ENCODE data around the gene HUNK. TPM values are rescaled to one million over a fixed set of nuclear protein-coding genes. Genes with fewer than 3 reads are reported as not detected.

The HUNK gene
- total RNA-seq, 1 donor from 2014 or later: 12.2 TPM

GRCh38 chr21:31967334-31967733 lies 94.5 kb downstream of the HUNK start:
- Mint-ChIP-seq H3K27ac (ENCODE audit: unreplicated experiment) (no peak overlapping the region), H3K4me1 (ENCODE audit: low read depth, unreplicated experiment) (no peaks in the 10 kb centered on the region), H3K36me3 (ENCODE audit: unreplicated experiment) (no peaks in the 10 kb centered on the region), H3K9me3 (ENCODE audit: unreplicated experiment) (peaks cover 2% of the 10 kb centered on the region), H3K4me3 (ENCODE audit: unreplicated experiment) (no peak overlapping the region), H3K27me3 (ENCODE audit: unreplicated experiment) (peaks cover 1% of the 10 kb centered on the region)
- TF ChIP-seq CTCF (IDR thresholded peaks at IDR 0.05; ENCODE audit: partially characterized antibody, unreplicated experiment): no peak
- no peak for DNase-seq

- Mint-ChIP-seq H3K4me1 (ENCODE audit: low read depth, unreplicated experiment) (peaks cover 2% of the 10 kb centered on the region), H3K27ac (ENCODE audit: unreplicated experiment) (no peak overlapping the region)
Measured at GRCh38 chr21:31972622-31973021, 99.8 kb downstream of the HUNK start.

GRCh38 chr21:31973402-31973944 lies 100.7 kb downstream of the HUNK start:
- H3K27me3 Mint-ChIP-seq (ENCODE audit: unreplicated experiment): peaks cover 1% of the 10 kb centered on the region
- no peak overlapping the region for H3K27ac Mint-ChIP-seq (ENCODE audit: unreplicated experiment)
- no peaks in the 10 kb centered on the region for H3K9me3 Mint-ChIP-seq (ENCODE audit: unreplicated experiment)
- H3K4me3 Mint-ChIP-seq (ENCODE audit: unreplicated experiment): no peak overlapping the region
- no peak for TF ChIP-seq CTCF (IDR thresholded peaks at IDR 0.05; ENCODE audit: partially characterized antibody, unreplicated experiment)
- no peak for DNase-seq
- H3K36me3 Mint-ChIP-seq (ENCODE audit: unreplicated experiment): no peaks in the 10 kb centered on the region
- H3K4me1 Mint-ChIP-seq (ENCODE audit: low read depth, unreplicated experiment): peaks cover 2% of the 10 kb centered on the region

More at GRCh38 chr21:31972622-31973021, 99.8 kb downstream of the HUNK start:
- no peaks in the 10 kb centered on the region for H3K9me3 Mint-ChIP-seq (ENCODE audit: unreplicated experiment)
- H3K27me3 Mint-ChIP-seq (ENCODE audit: unreplicated experiment): peaks cover 1% of the 10 kb centered on the region
- H3K36me3 Mint-ChIP-seq (ENCODE audit: unreplicated experiment): no peaks in the 10 kb centered on the region
- H3K4me3 Mint-ChIP-seq (ENCODE audit: unreplicated experiment): no peak overlapping the region
- no peak for DNase-seq
- TF ChIP-seq CTCF (IDR thresholded peaks at IDR 0.05; ENCODE audit: partially characterized antibody, unreplicated experiment): no peak

- Mint-ChIP-seq H3K4me3 (ENCODE audit: unreplicated experiment) (no peak overlapping the region), H3K9me3 (ENCODE audit: unreplicated experiment) (no peaks in the 10 kb centered on the region), H3K27me3 (ENCODE audit: unreplicated experiment) (peaks cover 1% of the 10 kb centered on the region), H3K27ac (ENCODE audit: unreplicated experiment) (no peak overlapping the region), H3K36me3 (ENCODE audit: unreplicated experiment) (no peaks in the 10 kb centered on the region), H3K4me1 (ENCODE audit: low read depth, unreplicated experiment) (peaks cover 2% of the 10 kb centered on the region)
- no peak for TF ChIP-seq CTCF (IDR thresholded peaks at IDR 0.05; ENCODE audit: partially characterized antibody, unreplicated experiment)
- no peak for DNase-seq
Measured at GRCh38 chr21:31974454-31974985, 101.7 kb downstream of the HUNK start.

- no peak for TF ChIP-seq CTCF (IDR thresholded peaks at IDR 0.05; ENCODE audit: partially characterized antibody, unreplicated experiment)
- DNase-seq: no peak
- no peaks in the 10 kb centered on the region for H3K27me3 Mint-ChIP-seq (ENCODE audit: unreplicated experiment)
- H3K36me3 Mint-ChIP-seq (ENCODE audit: unreplicated experiment): no peaks in the 10 kb centered on the region
- peaks cover 2% of the 10 kb centered on the region for H3K4me1 Mint-ChIP-seq (ENCODE audit: low read depth, unreplicated experiment)
- no peaks in the 10 kb centered on the region for H3K9me3 Mint-ChIP-seq (ENCODE audit: unreplicated experiment)
- H3K4me3 Mint-ChIP-seq (ENCODE audit: unreplicated experiment): no peak overlapping the region
- H3K27ac Mint-ChIP-seq (ENCODE audit: unreplicated experiment): no peak overlapping the region
Measured at GRCh38 chr21:31975491-31975890, 102.7 kb downstream of the HUNK start.
